DMS 273 (cell line): ENCODE results near the gene CLASP2.
"Not testable (repeated sequence)": the region's sequence is repeated elsewhere in the genome, so short reads cannot be mapped to it uniquely, and the experiment has no call there.

Experiments used
- DNase-seq: peaks from one replicate; lab custom pipeline; 2025; ENCODE audit not compliant: unreplicated experiment; lab: John Stamatoyannopoulos, UW

The CLASP2 gene

DNA sequence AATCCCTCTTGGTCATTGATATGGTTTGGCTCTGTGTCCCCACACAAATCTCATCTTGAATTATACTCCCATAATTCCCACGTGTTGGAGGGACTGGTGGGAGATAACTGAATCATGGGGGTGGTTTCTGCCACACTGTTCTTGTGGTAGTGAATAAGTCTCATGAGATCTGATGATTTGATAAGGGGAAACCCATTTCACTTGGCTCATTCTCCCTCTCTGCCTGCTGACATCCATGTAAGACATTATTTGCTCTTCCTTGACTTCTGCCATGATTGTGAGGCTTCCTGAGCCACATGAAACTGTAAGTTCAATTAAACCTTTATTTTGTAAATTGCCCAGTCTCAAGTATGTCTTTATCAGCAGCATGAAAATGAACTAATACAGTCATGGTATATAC is 171.0 kb downstream of the CLASP2 start:
- DNase-seq = no peak

DNA sequence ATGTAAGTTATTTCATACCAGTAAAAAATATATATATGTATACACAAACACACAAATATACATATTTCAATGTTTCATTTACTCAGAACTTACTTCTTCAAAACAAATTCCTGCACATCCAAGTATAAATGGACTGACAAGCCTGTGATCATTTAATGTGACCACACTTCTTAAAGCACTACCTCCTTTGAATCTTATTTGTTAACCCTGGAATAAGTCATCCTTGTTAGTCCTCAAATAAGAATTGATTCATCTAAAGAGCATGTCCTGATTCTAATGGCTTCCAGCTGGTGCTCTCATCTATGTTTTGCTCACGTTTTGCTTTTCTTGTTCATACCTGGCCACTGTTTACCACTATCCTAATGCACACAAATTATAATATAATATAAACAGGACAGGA is 173.9 kb downstream of the CLASP2 start:
- no peak for DNase-seq

DNA sequence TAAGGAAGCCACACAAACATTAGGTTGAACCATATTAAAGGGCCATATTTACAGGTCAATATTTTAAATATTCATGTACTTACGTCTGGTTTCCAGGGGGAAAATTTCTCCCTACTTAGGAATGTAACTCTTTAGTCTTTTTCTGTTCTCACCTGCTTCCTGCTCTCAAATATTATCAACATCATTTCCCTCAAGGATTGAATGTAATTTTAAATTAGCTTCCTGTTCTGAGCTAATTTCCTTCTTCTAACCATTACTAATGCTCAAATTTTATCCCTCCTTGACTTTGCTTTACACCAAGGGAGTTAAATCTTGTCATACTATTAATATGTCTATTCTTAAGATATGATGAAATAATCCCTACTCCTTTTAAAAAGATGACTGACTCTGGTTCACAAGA is 174.5 kb downstream of the CLASP2 start:
- no peak for DNase-seq

DNA sequence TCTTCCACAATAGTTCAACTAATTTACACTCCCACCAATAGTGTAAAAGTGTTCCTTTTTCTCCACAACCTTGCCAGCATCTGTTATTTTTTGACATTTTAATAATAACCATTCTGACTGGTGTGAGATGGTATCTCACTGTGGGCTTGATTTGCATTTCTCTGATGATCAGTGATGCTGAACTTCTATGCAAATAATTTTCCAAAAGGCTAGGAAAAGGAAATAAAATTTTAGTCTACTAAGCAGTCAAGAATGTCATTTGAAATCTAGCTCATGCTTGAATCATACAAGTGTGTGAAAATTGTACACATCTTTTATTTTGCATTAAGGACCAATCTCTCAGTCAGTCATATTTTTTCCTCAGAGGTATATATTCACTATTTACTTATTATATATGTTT is 176.1 kb downstream of the CLASP2 start:
- DNase-seq = no peak

DNA sequence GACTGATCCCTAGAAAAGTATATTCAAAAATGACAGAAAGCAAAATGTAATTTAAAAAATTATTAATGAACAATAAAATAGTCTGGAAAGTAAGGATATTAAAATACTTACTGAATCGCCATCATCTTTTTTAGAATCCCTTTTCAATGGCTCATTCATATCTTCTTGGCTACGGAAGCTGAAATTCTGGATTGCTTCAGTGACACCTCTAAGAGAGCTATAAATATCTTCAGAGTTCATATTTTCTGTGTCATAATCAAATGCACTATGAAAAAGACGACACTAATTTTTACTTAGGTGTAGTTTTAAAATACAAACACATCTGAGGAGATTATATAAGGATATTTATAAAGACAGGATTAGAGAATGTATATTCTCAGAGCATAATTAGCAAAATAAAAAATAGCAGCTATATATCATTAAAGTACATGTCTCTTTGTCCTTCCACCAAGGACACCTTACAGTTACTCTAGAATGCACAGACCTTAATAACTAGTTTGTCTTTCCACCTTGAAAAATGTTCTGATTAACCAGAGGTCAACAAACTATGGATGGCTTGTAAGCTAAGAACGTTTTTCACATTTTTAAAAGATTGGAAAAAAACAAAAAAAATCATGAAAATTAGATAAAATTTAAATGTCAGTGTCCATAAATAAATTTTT is 179.2 kb downstream of the CLASP2 start:
- no peak for DNase-seq

DNA sequence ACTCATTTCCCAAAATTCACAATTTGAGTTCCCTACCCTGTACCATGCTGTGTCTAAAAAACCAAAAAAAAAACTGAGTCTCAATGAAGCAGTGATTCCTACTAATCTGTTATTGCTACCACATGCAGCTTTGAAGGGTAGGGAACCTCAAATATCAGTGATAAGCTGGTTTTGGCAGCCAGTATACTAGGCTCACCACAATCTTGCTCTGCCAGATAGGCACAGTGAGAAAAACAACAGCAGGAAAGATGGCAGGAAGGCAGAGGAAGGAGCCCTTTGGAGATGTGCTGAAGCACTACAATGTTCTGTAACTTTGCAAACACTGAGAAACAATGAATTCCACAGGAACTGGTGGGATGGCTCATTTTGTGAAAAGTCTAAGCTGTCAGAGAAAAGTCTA is 180.9 kb downstream of the CLASP2 start:
- no peak for DNase-seq

DNA sequence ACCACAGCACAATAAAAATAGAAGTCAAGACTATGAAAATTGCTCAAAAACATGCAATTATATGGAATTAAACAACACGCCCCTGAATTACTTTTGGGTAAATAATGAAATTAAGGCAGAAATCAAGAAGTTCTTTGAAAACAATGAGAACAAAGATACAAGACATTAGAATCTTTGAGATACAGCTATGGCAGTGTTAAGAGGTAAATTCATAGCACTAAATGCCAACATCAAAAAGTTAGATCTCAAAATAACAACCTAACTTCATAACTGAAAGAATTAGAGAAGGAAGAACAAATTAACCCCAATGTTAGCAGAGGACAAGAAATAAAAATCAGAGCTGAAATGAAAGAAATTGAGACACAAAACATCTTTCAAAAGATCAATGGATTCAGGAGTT is 191.3 kb downstream of the CLASP2 start:
- no peak for DNase-seq

DNA sequence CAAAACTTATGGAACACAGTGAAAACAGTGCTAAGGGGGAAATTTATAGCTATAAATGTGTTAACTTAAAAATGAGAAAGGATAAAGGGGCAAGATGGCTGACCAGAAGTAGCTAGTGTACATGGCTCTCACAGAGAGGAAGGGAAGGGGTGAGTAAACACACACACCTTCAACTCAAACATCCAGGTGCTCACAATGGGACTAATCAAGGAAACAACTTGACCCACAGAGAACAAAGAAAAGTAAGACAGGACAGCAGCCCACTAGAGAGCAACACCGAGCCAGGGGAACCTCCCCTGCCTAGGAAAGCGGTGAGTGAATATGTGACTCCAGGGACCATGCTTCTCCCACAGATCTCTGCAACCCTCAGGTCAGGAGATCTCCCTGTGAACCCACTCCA is 192.8 kb downstream of the CLASP2 start:
- DNase-seq = no peak

DNA sequence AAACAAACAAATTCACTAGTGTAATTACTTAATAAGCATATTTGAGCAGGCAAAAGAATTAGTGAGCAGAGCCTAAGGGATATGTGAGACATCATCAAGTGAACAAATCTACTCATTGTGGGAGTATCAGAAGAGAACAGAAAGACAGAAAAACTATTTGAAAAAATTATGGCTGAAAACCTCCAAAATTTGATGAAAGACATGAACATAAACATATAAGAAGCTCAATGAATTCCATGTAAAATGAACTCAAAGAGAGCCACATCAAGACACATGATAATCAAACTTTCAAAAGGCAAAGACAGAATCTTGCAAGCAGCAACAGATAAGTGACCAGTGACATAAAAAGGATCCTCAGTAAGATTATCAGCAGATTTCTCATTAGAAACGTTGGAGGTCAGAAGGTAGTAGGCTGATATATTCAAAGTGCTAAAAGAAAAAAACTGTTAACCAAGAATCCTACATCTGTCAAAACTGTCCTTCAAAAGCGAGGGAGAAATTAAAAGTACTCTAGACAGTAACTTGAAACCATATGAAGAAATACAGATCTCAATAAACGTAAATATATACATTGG is 194.9 kb downstream of the CLASP2 start:
- no peak for DNase-seq

DNA sequence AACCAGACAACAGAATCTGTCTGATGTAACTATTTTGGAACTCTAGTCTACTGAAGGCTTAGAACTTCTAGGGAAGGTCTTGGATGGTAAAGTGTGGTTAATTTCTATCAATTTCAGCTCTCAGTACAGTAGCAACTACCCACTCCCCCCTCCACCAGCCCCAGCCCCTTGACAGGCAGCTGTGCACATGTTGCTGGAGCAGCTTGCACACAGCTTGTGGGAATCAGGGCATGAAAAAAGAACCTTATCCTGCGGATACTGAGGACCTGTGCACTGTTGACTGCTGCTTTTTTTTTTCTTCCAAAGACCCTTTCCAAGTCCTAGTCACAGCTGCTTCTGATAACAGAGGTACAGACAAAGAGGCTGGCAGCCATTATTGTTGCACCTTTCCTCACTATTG is 196.3 kb downstream of the CLASP2 start:
- no peak for DNase-seq

DNA sequence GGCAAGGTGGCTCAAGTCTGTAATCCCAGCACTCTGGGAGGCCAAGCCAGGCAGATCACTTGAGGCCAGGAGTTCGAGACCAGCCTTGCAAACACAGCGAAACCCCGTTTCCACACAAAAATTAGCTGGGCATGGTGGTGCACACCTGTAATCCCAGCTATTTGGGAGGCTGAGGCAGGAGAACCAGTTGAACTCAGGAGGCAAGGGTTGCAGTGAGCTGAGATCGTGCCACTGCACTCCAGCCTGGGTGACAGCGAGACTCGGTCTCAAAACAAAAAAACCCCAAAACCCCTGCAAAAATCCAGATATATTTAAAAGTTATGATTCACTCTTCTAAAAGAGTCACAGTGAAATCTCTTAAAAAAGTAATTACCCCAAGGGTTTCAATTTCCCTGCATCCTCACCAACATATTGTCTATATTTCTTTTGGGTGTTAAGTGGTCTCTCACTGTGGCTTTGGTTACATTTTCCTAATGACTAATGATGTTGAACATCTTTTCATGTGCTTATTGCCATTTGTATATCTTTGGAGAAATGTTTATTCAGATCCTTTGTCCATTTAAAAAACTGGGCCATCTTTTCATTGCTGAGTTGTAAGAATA is 204.7 kb downstream of the CLASP2 start:
- DNase-seq = no peak

DNA sequence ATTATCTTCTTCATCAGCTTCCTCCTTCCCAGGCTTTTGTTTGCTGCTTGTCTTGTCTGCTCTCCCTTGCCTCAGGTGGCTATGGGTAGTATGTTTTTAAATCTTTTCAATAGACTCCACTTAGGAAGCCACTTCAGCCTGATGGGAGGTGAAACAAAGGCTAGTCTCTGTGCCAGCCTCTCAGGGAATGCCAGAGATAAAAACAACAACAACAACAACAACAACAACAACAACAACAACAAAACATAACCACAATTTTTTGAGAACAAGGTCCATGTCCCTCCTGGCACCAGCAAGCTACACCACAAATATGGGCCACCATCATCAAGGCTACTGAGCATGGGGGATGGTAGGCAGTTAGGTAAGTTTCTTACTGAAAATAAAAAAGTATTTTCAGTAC is 213.0 kb downstream of the CLASP2 start:
- DNase-seq = no peak

DNA sequence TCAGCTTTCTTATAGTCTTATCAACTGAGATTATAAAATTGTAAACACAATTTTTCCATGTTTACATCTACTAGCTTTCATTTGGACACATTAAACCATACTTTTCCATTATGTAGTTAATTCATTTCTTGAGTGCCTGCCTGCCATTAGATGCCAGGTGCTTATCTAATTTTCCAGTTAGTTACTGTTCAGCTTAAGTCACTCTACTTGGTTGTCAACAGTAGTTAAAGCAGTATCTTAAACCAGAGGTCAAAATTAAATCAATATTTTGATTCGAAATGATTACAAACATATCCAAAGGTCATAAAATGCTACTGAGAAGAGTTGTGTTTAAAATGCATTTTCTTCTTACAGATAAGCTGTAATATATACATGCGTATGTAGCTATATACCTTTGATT is 221.6 kb downstream of the CLASP2 start:
- no peak for DNase-seq

DNA sequence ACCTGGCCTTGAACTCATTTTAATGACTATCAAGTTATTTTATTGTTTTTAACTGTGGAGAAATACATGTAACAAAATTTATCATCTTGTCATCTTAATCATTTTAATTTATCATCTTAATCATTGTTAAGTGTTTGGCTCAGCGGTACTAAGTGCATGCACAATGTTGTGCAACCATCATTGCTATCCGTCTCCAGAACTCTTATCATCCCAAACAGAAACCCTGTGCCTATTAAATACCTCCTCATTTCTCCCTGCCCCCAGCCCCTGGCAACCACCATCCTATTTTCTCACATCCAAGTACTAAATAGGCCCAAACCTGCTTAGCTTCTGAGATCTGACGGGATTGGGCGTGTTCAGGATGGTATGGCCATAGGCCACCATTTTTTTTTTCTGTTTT is 226.3 kb downstream of the CLASP2 start:
- no peak for DNase-seq

DNA sequence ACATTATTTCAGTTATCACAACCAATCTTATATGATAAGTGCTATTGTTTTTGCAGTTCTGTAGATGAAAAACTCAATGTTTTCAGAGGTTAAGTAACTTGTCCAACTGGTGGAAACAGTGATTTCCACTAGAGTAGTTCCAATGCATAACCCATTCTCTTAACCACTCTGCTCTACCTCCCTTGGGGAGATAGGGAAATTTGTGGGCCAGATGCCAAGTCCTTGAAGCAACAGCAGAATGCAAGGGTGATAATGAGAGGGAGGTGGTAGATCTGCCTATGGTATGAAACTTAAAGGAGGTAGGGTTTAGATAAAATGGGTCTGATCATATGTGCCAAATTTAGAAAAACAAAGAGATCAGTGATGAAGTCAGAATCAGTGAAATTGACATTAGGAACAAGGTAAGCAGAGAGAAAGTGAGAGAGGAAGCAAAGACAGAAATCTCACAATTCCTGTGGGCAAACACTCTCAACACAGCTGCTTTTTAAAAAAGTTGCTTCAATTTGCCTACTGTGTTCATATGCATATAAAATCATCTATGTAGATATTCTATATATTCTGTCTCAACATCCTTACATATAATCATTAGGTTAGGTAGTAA is 227.3 kb downstream of the CLASP2 start:
- DNase-seq = peak; percentile 49

DNA sequence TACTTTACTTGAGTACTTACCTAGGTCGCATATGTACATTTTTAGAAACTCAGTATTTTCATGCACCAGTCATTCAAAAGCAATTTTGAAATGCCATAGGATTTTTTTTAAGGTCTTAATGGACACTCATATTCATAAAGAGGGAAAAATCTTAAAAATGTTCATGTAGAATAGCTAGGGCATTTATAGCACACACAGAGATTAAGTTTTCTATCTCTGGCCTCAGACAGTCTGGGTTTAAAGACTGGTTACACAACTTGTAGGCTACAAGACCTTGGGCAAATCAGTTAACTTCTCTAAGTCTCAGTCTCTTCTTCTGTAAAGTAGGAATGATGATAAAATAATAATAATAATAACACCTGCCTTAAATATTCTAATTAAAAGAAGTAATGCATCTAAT is 229.4 kb downstream of the CLASP2 start:
- DNase-seq = no peak

DNA sequence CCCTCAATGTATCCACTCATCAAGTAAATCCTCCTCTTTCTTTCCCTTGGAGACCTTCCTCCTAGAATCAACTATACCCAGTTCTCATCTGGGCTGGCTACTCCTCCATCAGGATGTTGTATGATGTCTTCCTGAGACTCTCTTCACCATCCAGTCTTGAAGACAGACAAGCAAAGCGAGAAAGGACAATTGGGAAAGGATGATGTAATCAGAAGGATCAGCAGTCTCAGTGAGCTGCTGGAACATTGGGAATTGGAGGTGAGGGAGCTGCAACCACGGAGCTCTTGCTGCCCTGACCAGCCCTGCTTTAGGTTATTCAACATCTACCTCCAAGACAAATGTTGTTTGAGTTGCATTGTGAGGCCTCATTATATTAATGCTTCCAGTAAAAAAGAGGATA is 229.8 kb downstream of the CLASP2 start:
- no peak for DNase-seq

DNA sequence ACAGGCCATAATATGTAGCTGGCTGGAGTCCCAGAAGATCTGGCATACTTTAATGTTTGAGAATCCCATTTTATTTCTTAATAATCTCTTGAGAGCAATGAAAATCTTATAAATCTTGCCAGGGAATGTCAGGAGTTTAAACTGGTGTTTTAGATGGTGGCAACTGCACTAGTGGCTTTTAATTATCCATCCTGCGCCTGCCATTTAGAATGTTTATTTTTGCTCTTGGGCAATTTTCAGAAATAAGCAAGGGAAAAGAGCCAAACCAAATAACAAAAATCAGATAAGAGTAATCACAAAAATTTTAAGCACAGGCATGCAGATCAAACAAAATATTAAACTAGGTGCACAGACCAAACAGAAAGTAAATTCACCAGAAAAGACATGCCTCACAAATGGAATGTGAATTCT is 235.9 kb downstream of the CLASP2 start:
- DNase-seq = no peak

DNA sequence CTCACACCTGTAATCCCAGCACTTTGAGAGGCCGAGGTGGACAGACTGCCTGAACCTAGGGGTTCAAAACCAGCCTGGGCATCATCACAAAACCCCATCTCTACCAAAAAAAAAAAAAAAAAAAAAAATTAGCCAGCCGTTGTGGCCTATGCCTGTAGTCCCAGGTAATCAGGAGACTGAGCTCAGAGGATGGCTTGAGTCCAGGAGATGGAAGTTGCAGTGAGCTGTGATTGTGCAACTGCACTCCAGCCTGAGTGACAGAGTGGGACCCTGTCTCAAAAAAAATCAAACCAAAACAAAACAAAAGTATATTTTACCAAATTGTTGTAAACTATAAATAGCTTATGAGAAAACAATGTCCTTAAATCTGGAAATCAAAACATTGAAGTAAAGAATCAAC is 243.2 kb downstream of the CLASP2 start:
- no peak for DNase-seq

DNA sequence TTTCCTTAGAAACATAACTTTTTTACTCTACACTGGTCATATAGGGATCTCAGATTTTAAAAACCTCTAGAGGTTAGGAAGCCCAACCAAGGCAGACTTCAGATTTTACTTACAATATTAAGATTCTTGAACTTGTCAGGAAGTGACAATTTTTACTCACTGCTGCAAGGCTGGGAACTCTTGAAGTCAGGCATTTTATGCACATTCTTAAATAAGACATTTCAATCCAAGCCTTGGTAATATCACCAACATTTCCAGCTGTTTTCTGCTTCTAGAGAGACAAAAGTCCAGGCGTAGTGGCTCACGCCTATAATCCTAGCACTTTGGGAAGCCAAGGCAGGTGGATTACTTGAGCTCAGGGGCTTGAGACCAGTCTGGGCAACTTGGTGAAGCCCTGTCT is 244.2 kb downstream of the CLASP2 start:
- DNase-seq = no peak

DNA sequence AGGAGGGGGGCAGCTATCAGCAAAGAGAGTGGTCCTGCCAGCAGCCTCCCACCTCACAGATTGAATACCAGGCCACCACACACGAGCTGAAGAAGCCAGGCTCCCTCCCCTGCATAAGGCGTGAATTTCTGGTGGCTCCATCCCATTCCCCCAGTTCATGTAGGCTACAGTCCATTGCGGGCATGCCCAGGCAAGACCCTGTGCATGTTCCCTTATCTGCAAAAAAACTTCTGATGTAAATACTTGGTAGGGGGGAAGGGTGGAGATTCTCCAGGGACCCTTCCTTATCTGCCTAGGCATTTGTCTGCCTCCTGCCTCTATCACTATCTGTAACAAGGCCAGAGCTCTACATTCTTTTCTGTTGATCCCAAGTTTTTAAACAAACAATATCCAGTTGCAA is 250.3 kb downstream of the CLASP2 start:
- DNase-seq = no peak

DNA sequence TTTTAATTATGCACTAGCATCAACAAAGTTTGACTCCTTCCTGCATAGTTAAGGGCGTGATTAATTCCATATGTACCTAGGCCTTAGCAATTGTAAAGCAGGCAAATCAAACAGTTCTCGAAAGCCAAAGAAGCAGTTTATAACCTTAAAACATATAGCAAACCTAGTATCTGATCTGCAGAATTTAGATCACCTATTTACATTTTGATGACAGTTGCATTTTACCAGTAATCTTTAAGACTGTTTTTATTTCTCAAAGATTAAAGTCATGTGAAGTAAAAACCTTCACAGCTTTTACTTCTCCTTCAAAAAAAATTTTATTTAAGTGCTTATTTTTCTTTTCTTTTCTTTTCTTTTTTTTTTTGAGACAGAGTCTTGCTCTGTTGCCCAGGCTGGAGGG is 257.0 kb downstream of the CLASP2 start:
- no peak for DNase-seq

DNA sequence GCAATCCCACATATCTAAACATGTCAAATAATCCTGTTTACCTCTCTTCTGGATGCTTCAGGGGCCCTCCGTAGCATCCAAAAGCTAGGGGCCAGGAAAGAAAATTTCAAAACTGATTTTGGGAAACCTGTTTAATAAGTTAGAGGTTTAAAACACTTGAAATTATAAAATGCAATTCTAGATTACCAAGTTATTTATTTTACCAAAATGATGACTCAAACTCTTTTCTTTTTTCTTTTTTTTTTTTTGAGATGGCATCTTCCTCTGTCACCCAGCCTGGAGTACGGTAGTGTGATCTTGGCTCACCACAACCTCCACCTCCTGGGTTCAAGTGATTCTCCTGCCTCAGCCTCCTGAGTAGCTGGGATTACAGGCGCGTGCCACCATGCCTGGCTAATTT is 258.5 kb downstream of the CLASP2 start:
- not testable (repeated sequence) for DNase-seq
